K562 (cell line): Measurements from ENCODE around the gene MCM9. TPM values are rescaled to one million over a fixed set of nuclear protein-coding genes. Genes with fewer than 3 reads are reported as not detected.

Experiments
- ARID1B ChIP-seq: fragments of 450-650 bp; IDR thresholded peaks from 2 replicates; pipeline ENCODE4 v1.6.1; 2016; ENCODE audit warnings: antibody characterized with exemption, mild to moderate bottlenecking, inconsistent platforms
- BCL6 ChIP-seq: fragments of 250-450 bp; sonication (Bioruptor Pico); IDR thresholded peaks from 2 replicates; pipeline ENCODE4 v1.4.0; 2020
- BRD9 ChIP-seq: fragments of 450-650 bp; IDR thresholded peaks from 2 replicates; pipeline ENCODE4 v1.6.1; 2018; ENCODE audit warnings: low read depth; ENCODE audit not compliant: partially characterized antibody
- ELF1 ChIP-seq: fragments of 200-800 bp; sonication (Bioruptor generic); IDR thresholded peaks from 2 replicates; pipeline ENCODE4 v1.6.1; 2016; ENCODE audit warnings: missing genetic modification characterization, missing compliant biosample characterization
- ETV5 ChIP-seq: sonication (generic); formaldehyde crosslinking; IDR thresholded peaks from 2 replicates; pipeline ENCODE4 v1.4.0; 2020; ENCODE audit warnings: low read depth, mild to moderate bottlenecking, missing genetic modification reagents
- GABPB2 ChIP-seq: fragments of 250-450 bp; sonication (Bioruptor Pico); conservative IDR thresholded peaks from 2 replicates; pipeline ENCODE4 v1.5.1; 2021; ENCODE audit warnings: mild to moderate bottlenecking
- HLTF ChIP-seq: fragments of 450-650 bp; IDR thresholded peaks from 2 replicates; pipeline ENCODE4 v1.6.1; 2016
- HMG20A ChIP-seq: fragments of 450-650 bp; formaldehyde crosslinking; conservative IDR thresholded peaks from 2 replicates; pipeline ENCODE4 v1.4.0; 2020; ENCODE audit warnings: mild to moderate bottlenecking, mixed read lengths
- HMG20B ChIP-seq: fragments of 250-450 bp; sonication (Bioruptor Pico); IDR thresholded peaks from 2 replicates; pipeline ENCODE4 v1.5.0; 2021; ENCODE audit warnings: mild to moderate bottlenecking
- MEIS2 ChIP-seq: fragments of 450-650 bp; IDR thresholded peaks from 2 replicates; pipeline ENCODE4 v1.6.1; 2014; ENCODE audit warnings: mild to moderate bottlenecking; ENCODE audit not compliant: partially characterized antibody
- NCOR1 ChIP-seq: fragments of 450-650 bp; IDR thresholded peaks from 2 replicates; pipeline ENCODE4 v1.6.1; 2016; ENCODE audit warnings: mild to moderate bottlenecking, moderate library complexity
- PTBP1 ChIP-seq: fragments of 200-400 bp; formaldehyde crosslinking; IDR thresholded peaks from 2 replicates; pipeline ENCODE4 v1.6.1; 2017; ENCODE audit warnings: low read depth, low read length
- RAD51 ChIP-seq: fragments of 450-650 bp; IDR thresholded peaks from 2 replicates; pipeline ENCODE4 v1.7.1; 2016; ENCODE audit warnings: low read depth, mild to moderate bottlenecking, borderline replicate concordance
- SMARCE1 ChIP-seq: fragments of 450-650 bp; IDR thresholded peaks from 2 replicates; pipeline ENCODE4 v1.7.1; 2016; ENCODE audit warnings: mild to moderate bottlenecking
- SRSF1 ChIP-seq: fragments of 200-400 bp; formaldehyde crosslinking; IDR thresholded peaks from 2 replicates; pipeline ENCODE4 v1.6.1; 2017; ENCODE audit warnings: mild to moderate bottlenecking, low read depth, low read length, moderate library complexity
- THRAP3 ChIP-seq: fragments of 450-650 bp; IDR thresholded peaks from 2 replicates; pipeline ENCODE4 v1.6.1; 2016; ENCODE audit warnings: mild to moderate bottlenecking, inconsistent platforms, borderline replicate concordance
- YBX1 ChIP-seq: fragments of 450-650 bp; IDR thresholded peaks from 2 replicates; pipeline ENCODE4 v1.7.1; 2016; ENCODE audit warnings: mild to moderate bottlenecking
- ZBTB7A ChIP-seq: IDR thresholded peaks from 2 replicates; pipeline ENCODE4 v1.6.1; 2011; ENCODE audit warnings: low read depth, mild to moderate bottlenecking, low read length, moderate library complexity, borderline replicate concordance; ENCODE audit not compliant: control insufficient read depth
- ZNF134 ChIP-seq: fragments of 250-450 bp; sonication (Bioruptor Pico); conservative IDR thresholded peaks from 2 replicates; pipeline ENCODE4 v1.4.0; 2020
- ZNF165 ChIP-seq: fragments of 250-450 bp; sonication (Bioruptor Pico); IDR thresholded peaks from 2 replicates; pipeline ENCODE4 v1.4.0; 2020; ENCODE audit warnings: borderline replicate concordance
- ZNF324 ChIP-seq: fragments of 250-450 bp; sonication (Bioruptor Pico); IDR thresholded peaks from 2 replicates; pipeline ENCODE4 v1.4.0; 2020; ENCODE audit warnings: mild to moderate bottlenecking
- ZNF445 ChIP-seq: fragments of 250-450 bp; sonication (Bioruptor Pico); IDR thresholded peaks from 2 replicates; pipeline ENCODE4 v1.4.0; 2020; ENCODE audit warnings: low read depth, mild to moderate bottlenecking, moderate library complexity
- ZNF551 ChIP-seq: fragments of 250-450 bp; sonication (Bioruptor Pico); IDR thresholded peaks from 2 replicates; pipeline ENCODE4 v1.5.0; 2021; ENCODE audit warnings: mild to moderate bottlenecking, moderate library complexity
- ZNF785 ChIP-seq: fragments of 250-450 bp; sonication (Bioruptor Pico); IDR thresholded peaks from 2 replicates; pipeline ENCODE4 v1.4.0; 2020; ENCODE audit warnings: mild to moderate bottlenecking
- ZZZ3 ChIP-seq: fragments of 450-650 bp; IDR thresholded peaks from 2 replicates; pipeline ENCODE4 v1.6.1; 2016; ENCODE audit warnings: antibody characterized with exemption, mild to moderate bottlenecking, moderate library complexity
- polyA plus RNA-seq, 8 experiments: library from polyadenylated mRNA; depleted of rRNA in 4 of 8; stranded (reverse) in 5 of 8; unstranded in 3 of 8; fragments of >200 nt; fragmentation: Nextera tagmentation in 2 of 8; fragmentation: Illumina TruSeq in 1 of 8; extraction: Ambion mirVana in 2 of 8; extraction: Trizol in 1 of 8; gene quantifications; 2 replicates each; pipeline versions ENCODE4 v1.2.1 to v1.2.3, GENCODE V29; 2011 to 2014; ENCODE audit warnings: inconsistent platforms in 1 of 8, missing spikeins in 1 of 8
- total RNA-seq, 7 experiments: library from RNA; depleted of rRNA in 6 of 7; stranded (reverse); fragments of >200 nt in 6 of 7; fragmentation: Illumina TruSeq in 2 of 7; extraction: Trizol in 2 of 7; gene quantifications; 2 replicates each; pipeline versions ENCODE4 v1.2.1 to v1.2.3, GENCODE V29; 2011 to 2021; ENCODE audit warnings: low replicate concordance in 1 of 7
- TF ChIP-seq, protein P1 (sequence below): sonication (generic); formaldehyde crosslinking; IDR thresholded peaks from 2 replicates; pipeline ENCODE4 v1.8.0; 2022; ENCODE audit warnings: mild to moderate bottlenecking, missing genetic modification reagents
- TF ChIP-seq, protein P2 (sequence below): fragments of 250-450 bp; sonication (Bioruptor Pico); IDR thresholded peaks from 2 replicates; pipeline ENCODE4 v1.5.1; 2021; ENCODE audit warnings: mild to moderate bottlenecking
- TF ChIP-seq, protein P3 (sequence below): fragments of 450-650 bp; formaldehyde crosslinking; IDR thresholded peaks from 2 replicates; pipeline ENCODE4 v1.4.0; 2020; ENCODE audit warnings: mild to moderate bottlenecking

Gene MCM9
- total and polyA plus RNA-seq, 9 of the 15 experiments (the other 6 are each of a cell fraction or from before 2014, with no cell fraction given), result 4.8 to 16.7 (median 11.6) TPM

DNA sequence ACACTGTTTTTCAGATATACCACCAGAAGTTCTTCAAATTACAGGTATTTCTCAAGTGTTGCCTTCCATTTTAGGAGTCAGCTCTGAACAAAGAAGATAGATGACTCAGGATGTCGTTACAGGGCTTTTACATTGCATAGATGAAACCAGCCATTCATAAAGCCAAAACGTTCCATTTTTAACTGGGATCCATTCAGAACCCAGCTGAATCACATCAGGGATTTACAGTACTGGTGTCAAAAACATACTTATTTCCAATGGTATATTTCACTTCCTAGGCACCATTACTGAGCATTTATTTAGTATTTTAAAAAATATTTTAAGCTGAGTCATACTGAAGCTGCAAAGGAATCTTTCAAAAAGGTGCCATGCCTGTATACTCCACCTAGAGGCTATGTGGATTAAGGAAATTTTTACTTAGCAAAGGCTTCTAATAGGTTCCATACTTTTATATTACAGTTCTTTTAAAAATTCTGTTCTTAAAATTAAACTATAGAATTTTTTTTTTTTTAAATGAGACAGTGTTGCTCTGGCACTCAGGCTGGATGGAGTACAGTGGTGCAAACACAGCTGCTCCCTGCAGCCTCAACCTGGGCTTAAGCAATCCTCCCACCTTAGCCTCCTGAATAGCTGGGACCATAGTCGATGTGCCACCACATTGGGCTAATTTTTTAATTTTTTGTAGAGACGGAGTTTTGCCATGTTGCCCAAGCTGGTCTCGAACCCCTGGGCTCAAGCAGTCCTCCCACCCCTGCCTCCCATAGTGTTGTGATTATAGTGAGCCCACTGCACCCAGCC lies 38.4 kb downstream of the MCM9 start (continued):
- TF ChIP-seq ZNF324 (CRISPR knock-in tag) (no peak), HMG20B (CRISPR knock-in tag) (no peak), ZBTB7A (no peak), ZNF551 (CRISPR knock-in tag) (no peak), ZNF785 (CRISPR knock-in tag) (no peak), GABPB2 (CRISPR knock-in tag) (no peak), ETV5 (CRISPR knock-in tag) (no peak), ZZZ3 (no peak), ARID1B (peak; percentile 77), THRAP3 (no peak), ZNF134 (CRISPR knock-in tag) (no peak), SRSF1 (no peak), BCL6 (CRISPR knock-in tag) (no peak), YBX1 (no peak), ZNF445 (CRISPR knock-in tag) (no peak), HLTF (no peak), ZNF165 (no peak), HMG20A (CRISPR knock-in tag) (no peak), NCOR1 (no peak), RAD51 (no peak), BRD9 (peak; percentile 91), PTBP1 (no peak), MEIS2 (peak; percentile 66), SMARCE1 (no peak; the same call in none of the 2 replicates), ELF1 (no peak)
- TF ChIP-seq, protein P1, sequence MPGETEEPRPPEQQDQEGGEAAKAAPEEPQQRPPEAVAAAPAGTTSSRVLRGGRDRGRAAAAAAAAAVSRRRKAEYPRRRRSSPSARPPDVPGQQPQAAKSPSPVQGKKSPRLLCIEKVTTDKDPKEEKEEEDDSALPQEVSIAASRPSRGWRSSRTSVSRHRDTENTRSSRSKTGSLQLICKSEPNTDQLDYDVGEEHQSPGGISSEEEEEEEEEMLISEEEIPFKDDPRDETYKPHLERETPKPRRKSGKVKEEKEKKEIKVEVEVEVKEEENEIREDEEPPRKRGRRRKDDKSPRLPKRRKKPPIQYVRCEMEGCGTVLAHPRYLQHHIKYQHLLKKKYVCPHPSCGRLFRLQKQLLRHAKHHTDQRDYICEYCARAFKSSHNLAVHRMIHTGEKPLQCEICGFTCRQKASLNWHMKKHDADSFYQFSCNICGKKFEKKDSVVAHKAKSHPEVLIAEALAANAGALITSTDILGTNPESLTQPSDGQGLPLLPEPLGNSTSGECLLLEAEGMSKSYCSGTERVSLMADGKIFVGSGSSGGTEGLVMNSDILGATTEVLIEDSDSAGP (CRISPR knock-in tag), result no peak
- TF ChIP-seq, protein P2, sequence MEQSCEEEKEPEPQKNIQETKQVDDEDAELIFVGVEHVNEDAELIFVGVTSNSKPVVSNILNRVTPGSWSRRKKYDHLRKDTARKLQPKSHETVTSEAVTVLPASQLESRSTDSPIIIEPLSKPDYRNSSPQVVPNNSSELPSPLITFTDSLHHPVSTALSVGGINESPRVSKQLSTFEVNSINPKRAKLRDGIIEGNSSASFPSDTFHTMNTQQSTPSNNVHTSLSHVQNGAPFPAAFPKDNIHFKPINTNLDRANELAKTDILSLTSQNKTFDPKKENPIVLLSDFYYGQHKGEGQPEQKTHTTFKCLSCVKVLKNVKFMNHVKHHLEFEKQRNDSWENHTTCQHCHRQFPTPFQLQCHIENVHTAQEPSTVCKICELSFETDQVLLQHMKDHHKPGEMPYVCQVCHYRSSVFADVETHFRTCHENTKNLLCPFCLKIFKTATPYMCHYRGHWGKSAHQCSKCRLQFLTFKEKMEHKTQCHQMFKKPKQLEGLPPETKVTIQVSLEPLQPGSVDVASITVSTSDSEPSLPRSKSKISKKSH, result no peak
- TF ChIP-seq, protein P3, sequence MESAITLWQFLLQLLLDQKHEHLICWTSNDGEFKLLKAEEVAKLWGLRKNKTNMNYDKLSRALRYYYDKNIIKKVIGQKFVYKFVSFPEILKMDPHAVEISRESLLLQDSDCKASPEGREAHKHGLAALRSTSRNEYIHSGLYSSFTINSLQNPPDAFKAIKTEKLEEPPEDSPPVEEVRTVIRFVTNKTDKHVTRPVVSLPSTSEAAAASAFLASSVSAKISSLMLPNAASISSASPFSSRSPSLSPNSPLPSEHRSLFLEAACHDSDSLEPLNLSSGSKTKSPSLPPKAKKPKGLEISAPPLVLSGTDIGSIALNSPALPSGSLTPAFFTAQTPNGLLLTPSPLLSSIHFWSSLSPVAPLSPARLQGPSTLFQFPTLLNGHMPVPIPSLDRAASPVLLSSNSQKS (CRISPR knock-in tag), result no peak
